Caco-2 (cell line): ENCODE measurements around the gene CHSY1. TPM values are rescaled to one million over a fixed set of nuclear protein-coding genes. Genes with fewer than 3 reads are reported as not detected.

Experiments
- BruUV-seq: library from RNA; stranded (reverse); fragments of 400-500 nt; replicated peaks from 2 replicates; lab custom pipeline; 2021; lab: Mats Ljungman, UMichigan
- CTCF ChIA-PET: fragments of 300-600 bp; sonication (Branson Sonifier 250); formaldehyde crosslinking; loops from one replicate; lab custom pipeline; 2022; ENCODE audit warnings: antibody characterized with exemption; lab: Charles Lee
- POLR2A ChIA-PET: fragments of 300-600 bp; sonication (Branson Sonifier 250); formaldehyde crosslinking; loops from one replicate; lab custom pipeline; 2022; ENCODE audit warnings: antibody characterized with exemption; lab: Charles Lee
- DNase-seq, 2 experiments: peaks; one replicate each; pipeline versions ENCODE4 v3.0.0 to v3.0.0-alpha.2; 2020 to 2022
- H3K27me3 ChIP-seq: replicated peaks from 2 replicates; pipeline ENCODE4 v1.6.0; 2011; ENCODE audit warnings: low read length; ENCODE audit not compliant: control insufficient read depth, insufficient read depth
- H3K36me3 ChIP-seq: 2 replicates; pipeline ENCODE4 v1.5.1; 2011; ENCODE audit warnings: low read length; ENCODE audit not compliant: control insufficient read depth, insufficient read depth
- H3K4me1 ChIP-seq: fragments of 250-450 bp; sonication (Bioruptor Pico); 2 replicates; pipeline ENCODE4 v1.5.1; 2020; ENCODE audit warnings: mild to moderate bottlenecking
- H3K4me3 ChIP-seq: 2 replicates; pipeline ENCODE4 v1.5.1; 2011; ENCODE audit warnings: low read depth, mild to moderate bottlenecking, control low read depth, low read length
- H3K9me3 ChIP-seq: fragments of 250-450 bp; sonication (Bioruptor Pico); 2 replicates; pipeline ENCODE4 v1.5.1; 2020; ENCODE audit warnings: mild to moderate bottlenecking, moderate library complexity
- H3K27ac Mint-ChIP-seq: one replicate; pipeline ENCODE4 v1.8.0; 2022; ENCODE audit warnings: mixed read lengths; ENCODE audit not compliant: unreplicated experiment
- H3K27me3 Mint-ChIP-seq: one replicate; pipeline ENCODE4 v1.8.0; 2022; ENCODE audit warnings: mixed read lengths; ENCODE audit not compliant: insufficient read depth, unreplicated experiment
- H3K36me3 Mint-ChIP-seq: one replicate; pipeline ENCODE4 v1.8.0; 2022; ENCODE audit warnings: mild to moderate bottlenecking, mixed read lengths; ENCODE audit not compliant: insufficient read depth, unreplicated experiment
- H3K4me1 Mint-ChIP-seq: one replicate; pipeline ENCODE4 v1.8.0; 2022; ENCODE audit warnings: low read depth, mixed read lengths; ENCODE audit not compliant: unreplicated experiment
- H3K4me3 Mint-ChIP-seq: one replicate; pipeline ENCODE4 v1.8.0; 2022; ENCODE audit warnings: mild to moderate bottlenecking, moderate library complexity, mixed read lengths; ENCODE audit not compliant: unreplicated experiment
- H3K9me3 Mint-ChIP-seq: one replicate; pipeline ENCODE4 v1.8.0; 2022; ENCODE audit warnings: mixed read lengths; ENCODE audit not compliant: unreplicated experiment
- intact Hi-C: fragments of 100-400 bp; cut with micrococcal nuclease; formaldehyde crosslinking; loops from one replicate; pipeline ENCODE4 v1.10.0; 2022; ENCODE audit not compliant: unreplicated experiment
- total RNA-seq: library from RNA; stranded (reverse); gene quantifications from 2 replicates; pipeline ENCODE4 v1.2.3, GENCODE V29; 2022
- TF ChIP-seq, protein P1 (sequence below), 2 experiments: fragments of 200-600 bp in 1 of 2; IDR thresholded peaks; 1 replicate in 1 of 2; 2 replicates in 1 of 2; pipeline versions ENCODE4 v1.5.1 to v1.8.0; 2011 to 2022; ENCODE audit warnings: antibody characterized with exemption in 1 of 2, control low read depth in 1 of 2, inconsistent platforms in 1 of 2, low read depth in 1 of 2, low read length in 1 of 2, mild to moderate bottlenecking in 1 of 2, moderate library complexity in 1 of 2; ENCODE audit not compliant: insufficient read depth in 1 of 2, severe bottlenecking in 1 of 2, unreplicated experiment in 1 of 2

Gene CHSY1
- total RNA-seq, 1 experiment from 2014 or later: 18.7 TPM

DNA sequence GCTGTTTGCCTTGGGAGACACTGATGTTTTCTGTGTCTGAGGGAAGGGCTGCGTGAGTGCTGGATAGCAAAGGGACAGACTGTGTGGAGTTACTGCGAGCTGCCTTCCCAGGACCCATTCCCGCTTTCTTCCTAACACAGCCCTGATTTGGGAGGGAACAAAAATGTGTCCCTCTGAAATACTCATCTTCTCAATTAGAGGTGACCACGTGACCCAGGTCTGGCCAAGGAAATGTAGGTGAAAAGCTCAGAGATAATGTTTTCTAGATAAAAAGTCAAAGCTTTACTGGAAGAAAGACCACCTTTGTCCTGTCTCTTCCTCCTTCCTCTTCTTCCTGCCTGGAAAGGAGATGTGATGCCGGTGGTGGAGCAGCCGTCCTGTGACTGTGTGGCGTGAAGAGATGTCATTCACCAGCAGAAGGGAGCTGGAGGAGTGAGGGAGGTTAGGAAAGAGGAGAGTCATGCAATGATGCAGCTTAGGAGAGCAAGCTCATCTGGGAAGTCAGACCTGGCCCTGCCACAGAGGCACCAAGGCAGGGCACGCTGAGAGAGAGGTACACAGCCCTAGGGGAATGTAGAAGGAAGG lies 105.6 kb downstream of the CHSY1 start:
- H3K36me3 ChIP-seq: no peaks in the 10 kb centered on the region
- DNase-seq: no peak
- H3K36me3 Mint-ChIP-seq: no peaks in the 10 kb centered on the region
- H3K4me1 Mint-ChIP-seq: no peaks in the 10 kb centered on the region
- no peak overlapping the region for H3K27ac Mint-ChIP-seq
- CTCF ChIA-PET: interaction anchor here (0.9 kb wide), 1 partner anchor 24 kb away, joined by 3 read pairs; no protein-coding TSS in a partner anchor
- no peaks in the 10 kb centered on the region for H3K9me3 ChIP-seq
- POLR2A ChIA-PET: no interaction called here
- TF ChIP-seq, protein P1, sequence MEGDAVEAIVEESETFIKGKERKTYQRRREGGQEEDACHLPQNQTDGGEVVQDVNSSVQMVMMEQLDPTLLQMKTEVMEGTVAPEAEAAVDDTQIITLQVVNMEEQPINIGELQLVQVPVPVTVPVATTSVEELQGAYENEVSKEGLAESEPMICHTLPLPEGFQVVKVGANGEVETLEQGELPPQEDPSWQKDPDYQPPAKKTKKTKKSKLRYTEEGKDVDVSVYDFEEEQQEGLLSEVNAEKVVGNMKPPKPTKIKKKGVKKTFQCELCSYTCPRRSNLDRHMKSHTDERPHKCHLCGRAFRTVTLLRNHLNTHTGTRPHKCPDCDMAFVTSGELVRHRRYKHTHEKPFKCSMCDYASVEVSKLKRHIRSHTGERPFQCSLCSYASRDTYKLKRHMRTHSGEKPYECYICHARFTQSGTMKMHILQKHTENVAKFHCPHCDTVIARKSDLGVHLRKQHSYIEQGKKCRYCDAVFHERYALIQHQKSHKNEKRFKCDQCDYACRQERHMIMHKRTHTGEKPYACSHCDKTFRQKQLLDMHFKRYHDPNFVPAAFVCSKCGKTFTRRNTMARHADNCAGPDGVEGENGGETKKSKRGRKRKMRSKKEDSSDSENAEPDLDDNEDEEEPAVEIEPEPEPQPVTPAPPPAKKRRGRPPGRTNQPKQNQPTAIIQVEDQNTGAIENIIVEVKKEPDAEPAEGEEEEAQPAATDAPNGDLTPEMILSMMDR (IDR thresholded peaks at IDR 0.05; ENCODE audit: insufficient read depth in 1 of 2, low read depth in 1 of 2, low read length in 1 of 2, severe bottlenecking in 1 of 2, unreplicated experiment in 1 of 2): no peak
- H3K4me3 ChIP-seq: no peak overlapping the region
- no peaks in the 10 kb centered on the region for H3K9me3 Mint-ChIP-seq
- no peaks in the 10 kb centered on the region for H3K27me3 ChIP-seq
- H3K27me3 Mint-ChIP-seq: no peaks in the 10 kb centered on the region
- intact Hi-C loops: no loop called here
- H3K4me3 Mint-ChIP-seq: no peak overlapping the region
- 0 out of 2 replicates have a peak, but pooled peaks cover 5% of the 10 kb centered on the region for H3K4me1 ChIP-seq
- BruUV-seq: no TSS peak

DNA sequence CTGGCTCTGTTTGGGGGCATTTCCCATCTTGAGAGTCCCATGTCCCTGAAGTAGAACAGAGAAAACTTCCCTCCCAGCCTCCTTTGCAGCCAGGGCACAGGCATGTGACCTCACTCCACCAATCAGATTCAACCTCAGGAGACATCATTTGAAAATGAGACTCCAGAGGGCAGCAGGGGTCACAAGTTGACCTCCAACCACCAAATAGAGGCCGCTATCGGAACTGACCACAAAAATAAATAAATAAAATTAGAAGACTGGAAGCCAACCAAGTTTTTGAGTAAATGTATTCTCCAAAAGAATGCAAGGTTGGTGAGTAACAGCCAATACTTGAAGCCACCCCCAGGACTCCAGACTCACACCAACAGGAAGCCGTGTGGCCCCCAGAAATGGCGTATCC lies 106.5 kb downstream of the CHSY1 start:
- Mint-ChIP-seq H3K27ac (no peak overlapping the region), H3K9me3 (no peaks in the 10 kb centered on the region), H3K4me1 (no peaks in the 10 kb centered on the region), H3K4me3 (no peak overlapping the region), H3K36me3 (no peaks in the 10 kb centered on the region), H3K27me3 (no peaks in the 10 kb centered on the region)
- DNase-seq: no peak
- H3K4me3 ChIP-seq: no peak overlapping the region
- intact Hi-C loops: no loop called here
- no peaks in the 10 kb centered on the region for H3K36me3 ChIP-seq
- BruUV-seq: no TSS peak
- 0 out of 2 replicates have a peak, but pooled peaks cover 5% of the 10 kb centered on the region for H3K4me1 ChIP-seq
- H3K9me3 ChIP-seq: no peaks in the 10 kb centered on the region
- ChIA-PET CTCF (no interaction called here), POLR2A (no interaction called here)
- no peaks in the 10 kb centered on the region for H3K27me3 ChIP-seq
- TF ChIP-seq, protein P1 (IDR thresholded peaks at IDR 0.05; ENCODE audit: insufficient read depth in 1 of 2, low read depth in 1 of 2, low read length in 1 of 2, severe bottlenecking in 1 of 2, unreplicated experiment in 1 of 2): no peak

DNA sequence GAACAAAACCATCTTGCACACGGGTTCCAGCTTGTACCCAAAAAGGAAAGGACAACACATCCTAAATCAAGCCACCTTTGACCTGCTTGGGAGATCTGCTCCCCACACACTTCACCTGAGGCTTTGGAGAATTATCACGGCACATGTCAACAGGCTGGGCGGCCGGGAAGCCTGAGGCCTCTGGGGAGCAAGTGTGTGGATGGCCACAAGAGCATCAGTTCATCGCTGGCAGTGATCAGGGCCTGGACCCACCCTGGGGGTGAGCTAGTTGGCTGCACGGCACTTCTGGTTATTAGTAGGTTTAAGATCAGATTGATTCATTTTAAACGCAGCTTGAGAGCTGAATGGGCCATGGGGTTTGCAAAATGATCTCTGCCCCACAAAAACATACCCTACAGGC lies 108.5 kb downstream of the CHSY1 start:
- ChIA-PET CTCF (no interaction called here), POLR2A (interaction anchor here (0.6 kb wide), 1 partner anchor 195 kb away, joined by 3 read pairs; no protein-coding TSS in a partner anchor)
- intact Hi-C loops: no loop called here
- no peaks in the 10 kb centered on the region for H3K36me3 ChIP-seq
- Mint-ChIP-seq H3K4me1 (no peaks in the 10 kb centered on the region), H3K27ac (no peak overlapping the region), H3K27me3 (no peaks in the 10 kb centered on the region), H3K36me3 (no peaks in the 10 kb centered on the region), H3K9me3 (no peaks in the 10 kb centered on the region), H3K4me3 (no peak overlapping the region)
- H3K9me3 ChIP-seq: no peaks in the 10 kb centered on the region
- no peaks in the 10 kb centered on the region for H3K27me3 ChIP-seq
- no peak overlapping the region for H3K4me3 ChIP-seq
- no peak for DNase-seq
- BruUV-seq: no TSS peak
- TF ChIP-seq, protein P1 (IDR thresholded peaks at IDR 0.05; ENCODE audit: insufficient read depth in 1 of 2, low read depth in 1 of 2, low read length in 1 of 2, severe bottlenecking in 1 of 2, unreplicated experiment in 1 of 2): no peak
- H3K4me1 ChIP-seq: no peaks in the 10 kb centered on the region
